GM23338 (cell line): ENCODE results near the gene SLC16A12. TPM values are rescaled to one million over a fixed set of nuclear protein-coding genes. Genes with fewer than 3 reads are reported as not detected.

Experiments used
- ATAC-seq: fragments of 200-7000 bp; cut with Tn5 transposase; 3 replicates; pipeline ENCODE4 v1.9.1; 2020
- DNase-seq: peaks from one replicate; pipeline ENCODE4 v3.0.0-alpha.2; 2015; ENCODE audit warnings: low spot score
- H2AFZ ChIP-seq: fragments of 200-600 bp; sonication (generic); 2 replicates; pipeline ENCODE4 v1.8.0; 2016; ENCODE audit warnings: antibody characterized with exemption, mild to moderate bottlenecking, moderate library complexity
- H3F3A ChIP-seq: fragments of 200-600 bp; sonication (generic); replicated peaks from 2 replicates; pipeline ENCODE4 v1.8.0; 2017; ENCODE audit warnings: antibody characterized with exemption, mixed run types, low read depth
- H3K27ac ChIP-seq: fragments of 200-600 bp; sonication (generic); 2 replicates; pipeline ENCODE4 v1.6.1; 2016; ENCODE audit warnings: low read depth
- H3K27me3 ChIP-seq: fragments of 200-600 bp; sonication (generic); 2 replicates; pipeline ENCODE4 v1.8.0; 2016; ENCODE audit warnings: mild to moderate bottlenecking, mixed run types, moderate library complexity; ENCODE audit not compliant: insufficient read depth
- H3K36me3 ChIP-seq: fragments of 200-600 bp; sonication (generic); 2 replicates; pipeline ENCODE4 v1.8.0; 2016; ENCODE audit warnings: mild to moderate bottlenecking; ENCODE audit not compliant: insufficient read depth
- H3K4me1 ChIP-seq: fragments of 200-600 bp; sonication (generic); 2 replicates; pipeline ENCODE4 v1.8.0; 2016; ENCODE audit warnings: mild to moderate bottlenecking, moderate library complexity; ENCODE audit not compliant: insufficient read depth
- H3K4me2 ChIP-seq: fragments of 200-600 bp; sonication (generic); 2 replicates; pipeline ENCODE4 v1.7.1; 2017; ENCODE audit warnings: mixed run types
- H3K4me3 ChIP-seq: fragments of 200-600 bp; sonication (generic); 2 replicates; pipeline ENCODE4 v1.6.1; 2016; ENCODE audit warnings: mixed run types
- H3K79me2 ChIP-seq: fragments of 200-600 bp; sonication (generic); replicated peaks from 2 replicates; pipeline ENCODE4 v1.8.0; 2017; ENCODE audit warnings: mild to moderate bottlenecking; ENCODE audit not compliant: insufficient read depth
- H3K9me2 ChIP-seq: fragments of 200-600 bp; sonication (generic); 2 replicates; pipeline ENCODE4 v1.8.0; 2017; ENCODE audit not compliant: insufficient read depth
- H4K20me1 ChIP-seq: fragments of 200-600 bp; sonication (generic); replicated peaks from 2 replicates; pipeline ENCODE4 v1.8.0; 2017; ENCODE audit warnings: mild to moderate bottlenecking; ENCODE audit not compliant: insufficient read depth
- H3K27ac Mint-ChIP-seq: 2 replicates; pipeline ENCODE4 v1.8.0; 2020; ENCODE audit warnings: inconsistent platforms, mild to moderate bottlenecking, moderate library complexity, mixed read lengths
- H3K27me3 Mint-ChIP-seq: 3 replicates; pipeline ENCODE4 v1.8.0; 2022; ENCODE audit warnings: low read depth, mild to moderate bottlenecking, moderate library complexity, mixed read lengths, inconsistent platforms; ENCODE audit not compliant: insufficient read depth, poor library complexity
- H3K36me3 Mint-ChIP-seq: 3 replicates; pipeline ENCODE4 v1.8.0; 2021; ENCODE audit warnings: low read depth, mild to moderate bottlenecking, inconsistent platforms, moderate library complexity, mixed read lengths
- H3K4me1 Mint-ChIP-seq: 3 replicates; pipeline ENCODE4 v1.8.0; 2020; ENCODE audit warnings: mild to moderate bottlenecking, inconsistent platforms, mixed read lengths
- H3K4me3 Mint-ChIP-seq: 3 replicates; pipeline ENCODE4 v1.8.0; 2021; ENCODE audit warnings: moderate library complexity, mild to moderate bottlenecking, inconsistent platforms, mixed read lengths
- H3K9me3 Mint-ChIP-seq: 3 replicates; pipeline ENCODE4 v1.8.0; 2020; ENCODE audit warnings: moderate library complexity, mild to moderate bottlenecking, inconsistent platforms, mixed read lengths
- CREB1 ChIP-seq: fragments of 250-450 bp; sonication (Bioruptor Pico); IDR thresholded peaks from 2 replicates; pipeline ENCODE4 v1.5.0; 2020; ENCODE audit warnings: low read depth, mild to moderate bottlenecking, moderate library complexity
- EZH2phosphoT487 ChIP-seq: fragments of 200-600 bp; sonication (generic); IDR thresholded peaks from one replicate; pipeline ENCODE4 v1.8.1; 2018; ENCODE audit warnings: antibody characterized with exemption; ENCODE audit not compliant: unreplicated experiment
- NANOG ChIP-seq: IDR thresholded peaks from 2 replicates; pipeline ENCODE4 v1.6.1; 2016; ENCODE audit warnings: antibody characterized with exemption, borderline replicate concordance
- ZNF331 ChIP-seq: fragments of 250-450 bp; sonication (Bioruptor Pico); IDR thresholded peaks from 2 replicates; pipeline ENCODE4 v1.5.0; 2020; ENCODE audit warnings: low read depth, mild to moderate bottlenecking, moderate library complexity
- polyA plus RNA-seq: library from polyadenylated mRNA; unstranded; fragments of >200 nt; fragmentation: Nextera tagmentation; extraction: Ambion mirVana; gene quantifications from 2 replicates; pipeline ENCODE4 v1.2.1, GENCODE V29; 2016
- total RNA-seq: library from RNA; depleted of rRNA; stranded (reverse); fragments of >200 nt; shearing (Covaris generic); gene quantifications from 2 replicates; pipeline ENCODE4 v1.2.3, GENCODE V29; 2014
- TF ChIP-seq, protein P1 (sequence below): IDR thresholded peaks from 2 replicates; pipeline ENCODE4 v1.6.1; 2016; ENCODE audit warnings: antibody characterized with exemption
- TF ChIP-seq, protein P2 (sequence below): IDR thresholded peaks from one replicate; pipeline ENCODE4 v1.6.1; 2018; ENCODE audit warnings: antibody characterized with exemption; ENCODE audit not compliant: unreplicated experiment
- TF ChIP-seq, protein P3 (sequence below): fragments of 250-450 bp; sonication (Bioruptor Pico); IDR thresholded peaks from 2 replicates; pipeline ENCODE4 v1.5.0; 2020; ENCODE audit warnings: mild to moderate bottlenecking, moderate library complexity
- TF ChIP-seq, protein P4 (sequence below), 2 experiments: fragments of 200-600 bp in 1 of 2; sonication (generic) in 1 of 2; conservative IDR thresholded peaks; 2 replicates each; pipeline versions ENCODE4 v1.5.1 to v1.6.1; 2016 to 2017; ENCODE audit warnings: antibody characterized with exemption in 2 of 2, low read depth in 2 of 2, mild to moderate bottlenecking in 2 of 2, moderate library complexity in 1 of 2

The SLC16A12 gene
- total and polyA plus RNA-seq, 2 experiments from 2014 or later = 0.84 to 2.0 TPM

DNA sequence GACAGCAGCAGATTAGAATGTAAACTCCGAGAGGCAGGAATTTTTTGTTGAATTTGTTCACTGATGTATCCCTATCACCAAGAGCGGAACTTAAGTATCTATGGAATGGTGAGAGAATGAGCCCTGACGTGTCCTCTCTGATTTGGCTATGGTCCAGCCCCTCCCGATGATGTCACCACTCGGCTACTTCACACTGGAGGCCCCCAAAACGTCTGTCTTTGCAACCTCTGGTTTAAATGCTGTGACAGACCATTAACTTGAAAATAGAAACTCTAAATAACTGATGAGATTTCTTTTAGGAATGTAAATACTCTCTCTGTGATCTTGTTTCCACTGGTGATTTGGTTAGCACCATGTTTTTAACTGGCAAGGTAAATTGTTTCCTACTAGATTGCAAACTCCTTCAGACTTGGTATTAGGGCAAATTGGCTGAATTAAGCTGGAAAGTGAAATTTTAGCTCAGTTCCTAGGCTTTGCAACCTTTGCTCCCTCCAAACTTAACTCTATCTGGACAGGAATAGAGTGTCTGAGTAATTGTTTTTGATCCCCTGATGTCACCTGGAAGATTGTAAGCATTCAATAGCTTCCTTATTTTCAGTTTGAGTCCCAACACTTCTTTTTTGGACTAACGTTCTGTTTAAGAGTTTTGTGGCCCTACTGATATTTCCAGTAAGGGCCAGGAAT is 19.1 kb downstream of the SLC16A12 start:
- Mint-ChIP-seq H3K4me3 (no peak overlapping the region), H3K27ac (0 out of 2 replicates have a peak overlapping the region, but pooled peaks have one; percentile 4), H3K36me3 (no peaks in the 10 kb centered on the region), H3K27me3 (peaks cover 2% of the 10 kb centered on the region), H3K4me1 (peaks cover 19% of the 10 kb centered on the region), H3K9me3 (no peaks in the 10 kb centered on the region)
- no peak overlapping the region for H3K4me3 ChIP-seq
- H3K9me2 ChIP-seq = peaks cover 7% of the 10 kb centered on the region; the same call in 1 of the 2 replicates
- H4K20me1 ChIP-seq = no peaks in the 10 kb centered on the region
- peak; percentile 36 for DNase-seq
- H3K36me3 ChIP-seq = no peaks in the 10 kb centered on the region
- H3K4me1 ChIP-seq = peaks cover 19% of the 10 kb centered on the region
- no peaks in the 10 kb centered on the region for H3F3A ChIP-seq
- ATAC-seq = peak; percentile 62
- no peak overlapping the region for H3K4me2 ChIP-seq
- H3K27me3 ChIP-seq = no peaks in the 10 kb centered on the region
- H3K27ac ChIP-seq = no peak overlapping the region
- TF ChIP-seq EZH2phosphoT487 (no peak), ZNF331 (CRISPR knock-in tag) (no peak), CREB1 (peak; percentile 19; the same call in 1 of the 2 replicates), NANOG (no peak)
- TF ChIP-seq, protein P1, sequence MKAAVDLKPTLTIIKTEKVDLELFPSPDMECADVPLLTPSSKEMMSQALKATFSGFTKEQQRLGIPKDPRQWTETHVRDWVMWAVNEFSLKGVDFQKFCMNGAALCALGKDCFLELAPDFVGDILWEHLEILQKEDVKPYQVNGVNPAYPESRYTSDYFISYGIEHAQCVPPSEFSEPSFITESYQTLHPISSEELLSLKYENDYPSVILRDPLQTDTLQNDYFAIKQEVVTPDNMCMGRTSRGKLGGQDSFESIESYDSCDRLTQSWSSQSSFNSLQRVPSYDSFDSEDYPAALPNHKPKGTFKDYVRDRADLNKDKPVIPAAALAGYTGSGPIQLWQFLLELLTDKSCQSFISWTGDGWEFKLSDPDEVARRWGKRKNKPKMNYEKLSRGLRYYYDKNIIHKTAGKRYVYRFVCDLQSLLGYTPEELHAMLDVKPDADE = no peak
- TF ChIP-seq, protein P2, sequence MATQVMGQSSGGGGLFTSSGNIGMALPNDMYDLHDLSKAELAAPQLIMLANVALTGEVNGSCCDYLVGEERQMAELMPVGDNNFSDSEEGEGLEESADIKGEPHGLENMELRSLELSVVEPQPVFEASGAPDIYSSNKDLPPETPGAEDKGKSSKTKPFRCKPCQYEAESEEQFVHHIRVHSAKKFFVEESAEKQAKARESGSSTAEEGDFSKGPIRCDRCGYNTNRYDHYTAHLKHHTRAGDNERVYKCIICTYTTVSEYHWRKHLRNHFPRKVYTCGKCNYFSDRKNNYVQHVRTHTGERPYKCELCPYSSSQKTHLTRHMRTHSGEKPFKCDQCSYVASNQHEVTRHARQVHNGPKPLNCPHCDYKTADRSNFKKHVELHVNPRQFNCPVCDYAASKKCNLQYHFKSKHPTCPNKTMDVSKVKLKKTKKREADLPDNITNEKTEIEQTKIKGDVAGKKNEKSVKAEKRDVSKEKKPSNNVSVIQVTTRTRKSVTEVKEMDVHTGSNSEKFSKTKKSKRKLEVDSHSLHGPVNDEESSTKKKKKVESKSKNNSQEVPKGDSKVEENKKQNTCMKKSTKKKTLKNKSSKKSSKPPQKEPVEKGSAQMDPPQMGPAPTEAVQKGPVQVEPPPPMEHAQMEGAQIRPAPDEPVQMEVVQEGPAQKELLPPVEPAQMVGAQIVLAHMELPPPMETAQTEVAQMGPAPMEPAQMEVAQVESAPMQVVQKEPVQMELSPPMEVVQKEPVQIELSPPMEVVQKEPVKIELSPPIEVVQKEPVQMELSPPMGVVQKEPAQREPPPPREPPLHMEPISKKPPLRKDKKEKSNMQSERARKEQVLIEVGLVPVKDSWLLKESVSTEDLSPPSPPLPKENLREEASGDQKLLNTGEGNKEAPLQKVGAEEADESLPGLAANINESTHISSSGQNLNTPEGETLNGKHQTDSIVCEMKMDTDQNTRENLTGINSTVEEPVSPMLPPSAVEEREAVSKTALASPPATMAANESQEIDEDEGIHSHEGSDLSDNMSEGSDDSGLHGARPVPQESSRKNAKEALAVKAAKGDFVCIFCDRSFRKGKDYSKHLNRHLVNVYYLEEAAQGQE = no peak
- TF ChIP-seq, protein P3, sequence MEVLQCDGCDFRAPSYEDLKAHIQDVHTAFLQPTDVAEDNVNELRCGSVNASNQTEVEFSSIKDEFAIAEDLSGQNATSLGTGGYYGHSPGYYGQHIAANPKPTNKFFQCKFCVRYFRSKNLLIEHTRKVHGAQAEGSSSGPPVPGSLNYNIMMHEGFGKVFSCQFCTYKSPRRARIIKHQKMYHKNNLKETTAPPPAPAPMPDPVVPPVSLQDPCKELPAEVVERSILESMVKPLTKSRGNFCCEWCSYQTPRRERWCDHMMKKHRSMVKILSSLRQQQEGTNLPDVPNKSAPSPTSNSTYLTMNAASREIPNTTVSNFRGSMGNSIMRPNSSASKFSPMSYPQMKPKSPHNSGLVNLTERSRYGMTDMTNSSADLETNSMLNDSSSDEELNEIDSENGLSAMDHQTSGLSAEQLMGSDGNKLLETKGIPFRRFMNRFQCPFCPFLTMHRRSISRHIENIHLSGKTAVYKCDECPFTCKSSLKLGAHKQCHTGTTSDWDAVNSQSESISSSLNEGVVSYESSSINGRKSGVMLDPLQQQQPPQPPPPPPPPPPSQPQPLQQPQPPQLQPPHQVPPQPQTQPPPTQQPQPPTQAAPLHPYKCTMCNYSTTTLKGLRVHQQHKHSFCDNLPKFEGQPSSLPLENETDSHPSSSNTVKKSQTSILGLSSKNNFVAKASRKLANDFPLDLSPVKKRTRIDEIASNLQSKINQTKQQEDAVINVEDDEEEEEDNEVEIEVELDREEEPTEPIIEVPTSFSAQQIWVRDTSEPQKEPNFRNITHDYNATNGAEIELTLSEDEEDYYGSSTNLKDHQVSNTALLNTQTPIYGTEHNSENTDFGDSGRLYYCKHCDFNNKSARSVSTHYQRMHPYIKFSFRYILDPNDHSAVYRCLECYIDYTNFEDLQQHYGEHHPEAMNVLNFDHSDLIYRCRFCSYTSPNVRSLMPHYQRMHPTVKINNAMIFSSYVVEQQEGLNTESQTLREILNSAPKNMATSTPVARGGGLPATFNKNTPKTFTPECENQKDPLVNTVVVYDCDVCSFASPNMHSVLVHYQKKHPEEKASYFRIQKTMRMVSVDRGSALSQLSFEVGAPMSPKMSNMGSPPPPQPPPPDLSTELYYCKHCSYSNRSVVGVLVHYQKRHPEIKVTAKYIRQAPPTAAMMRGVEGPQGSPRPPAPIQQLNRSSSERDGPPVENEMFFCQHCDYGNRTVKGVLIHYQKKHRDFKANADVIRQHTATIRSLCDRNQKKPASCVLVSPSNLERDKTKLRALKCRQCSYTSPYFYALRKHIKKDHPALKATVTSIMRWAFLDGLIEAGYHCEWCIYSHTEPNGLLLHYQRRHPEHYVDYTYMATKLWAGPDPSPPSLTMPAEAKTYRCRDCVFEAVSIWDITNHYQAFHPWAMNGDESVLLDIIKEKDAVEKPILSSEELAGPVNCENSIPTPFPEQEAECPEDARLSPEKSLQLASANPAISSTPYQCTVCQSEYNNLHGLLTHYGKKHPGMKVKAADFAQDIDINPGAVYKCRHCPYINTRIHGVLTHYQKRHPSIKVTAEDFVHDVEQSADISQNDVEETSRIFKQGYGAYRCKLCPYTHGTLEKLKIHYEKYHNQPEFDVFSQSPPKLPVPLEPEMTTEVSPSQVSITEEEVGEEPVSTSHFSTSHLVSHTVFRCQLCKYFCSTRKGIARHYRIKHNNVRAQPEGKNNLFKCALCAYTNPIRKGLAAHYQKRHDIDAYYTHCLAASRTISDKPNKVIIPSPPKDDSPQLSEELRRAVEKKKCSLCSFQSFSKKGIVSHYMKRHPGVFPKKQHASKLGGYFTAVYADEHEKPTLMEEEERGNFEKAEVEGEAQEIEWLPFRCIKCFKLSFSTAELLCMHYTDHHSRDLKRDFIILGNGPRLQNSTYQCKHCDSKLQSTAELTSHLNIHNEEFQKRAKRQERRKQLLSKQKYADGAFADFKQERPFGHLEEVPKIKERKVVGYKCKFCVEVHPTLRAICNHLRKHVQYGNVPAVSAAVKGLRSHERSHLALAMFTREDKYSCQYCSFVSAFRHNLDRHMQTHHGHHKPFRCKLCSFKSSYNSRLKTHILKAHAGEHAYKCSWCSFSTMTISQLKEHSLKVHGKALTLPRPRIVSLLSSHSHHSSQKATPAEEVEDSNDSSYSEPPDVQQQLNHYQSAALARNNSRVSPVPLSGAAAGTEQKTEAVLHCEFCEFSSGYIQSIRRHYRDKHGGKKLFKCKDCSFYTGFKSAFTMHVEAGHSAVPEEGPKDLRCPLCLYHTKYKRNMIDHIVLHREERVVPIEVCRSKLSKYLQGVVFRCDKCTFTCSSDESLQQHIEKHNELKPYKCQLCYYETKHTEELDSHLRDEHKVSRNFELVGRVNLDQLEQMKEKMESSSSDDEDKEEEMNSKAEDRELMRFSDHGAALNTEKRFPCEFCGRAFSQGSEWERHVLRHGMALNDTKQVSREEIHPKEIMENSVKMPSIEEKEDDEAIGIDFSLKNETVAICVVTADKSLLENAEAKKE (CRISPR knock-in tag) = no peak
- TF ChIP-seq, protein P4, sequence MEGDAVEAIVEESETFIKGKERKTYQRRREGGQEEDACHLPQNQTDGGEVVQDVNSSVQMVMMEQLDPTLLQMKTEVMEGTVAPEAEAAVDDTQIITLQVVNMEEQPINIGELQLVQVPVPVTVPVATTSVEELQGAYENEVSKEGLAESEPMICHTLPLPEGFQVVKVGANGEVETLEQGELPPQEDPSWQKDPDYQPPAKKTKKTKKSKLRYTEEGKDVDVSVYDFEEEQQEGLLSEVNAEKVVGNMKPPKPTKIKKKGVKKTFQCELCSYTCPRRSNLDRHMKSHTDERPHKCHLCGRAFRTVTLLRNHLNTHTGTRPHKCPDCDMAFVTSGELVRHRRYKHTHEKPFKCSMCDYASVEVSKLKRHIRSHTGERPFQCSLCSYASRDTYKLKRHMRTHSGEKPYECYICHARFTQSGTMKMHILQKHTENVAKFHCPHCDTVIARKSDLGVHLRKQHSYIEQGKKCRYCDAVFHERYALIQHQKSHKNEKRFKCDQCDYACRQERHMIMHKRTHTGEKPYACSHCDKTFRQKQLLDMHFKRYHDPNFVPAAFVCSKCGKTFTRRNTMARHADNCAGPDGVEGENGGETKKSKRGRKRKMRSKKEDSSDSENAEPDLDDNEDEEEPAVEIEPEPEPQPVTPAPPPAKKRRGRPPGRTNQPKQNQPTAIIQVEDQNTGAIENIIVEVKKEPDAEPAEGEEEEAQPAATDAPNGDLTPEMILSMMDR (conservative IDR thresholded peaks at IDR 0.05; ENCODE audit: low read depth in 2 of 2) = no peak
- no peaks in the 10 kb centered on the region for H3K79me2 ChIP-seq
- no peak overlapping the region for H2AFZ ChIP-seq
